Central memory CD8-positive, alpha-beta T cell (primary cell): ENCODE measurements around the gene MPDU1.
A peak's percentile ranks its signal among the peaks of the same experiment; 100 is the strongest.

Experiments
- ATAC-seq: fragments of 150-1000 bp; cut with Tn5 transposase; replicated peaks from 2 replicates; pipeline ENCODE4 v1.10.0; 2022; ENCODE audit warnings: mild to moderate bottlenecking, moderate FRiP score, moderate number of reproducible peaks; ENCODE audit not compliant: poor library complexity, severe bottlenecking; ENCODE audit errors: extremely low read depth
- DNase-seq, 2 donors: peaks; one replicate each; pipeline ENCODE4 v3.0.0; 2021; ENCODE audit warnings: low spot score in 2 of 2
- H3K27ac Mint-ChIP-seq: one replicate; pipeline ENCODE4 v1.8.0; 2022; ENCODE audit warnings: low read depth, mild to moderate bottlenecking, moderate library complexity, mixed read lengths
- H3K27me3 Mint-ChIP-seq: one replicate; pipeline ENCODE4 v1.8.0; 2022; ENCODE audit warnings: mixed read lengths
- H3K36me3 Mint-ChIP-seq: one replicate; pipeline ENCODE4 v1.8.0; 2022; ENCODE audit warnings: mild to moderate bottlenecking, moderate library complexity, mixed read lengths; ENCODE audit not compliant: insufficient read depth
- H3K4me1 Mint-ChIP-seq: one replicate; pipeline ENCODE4 v1.8.0; 2022; ENCODE audit warnings: mixed read lengths
- H3K4me3 Mint-ChIP-seq: one replicate; pipeline ENCODE4 v1.8.0; 2022; ENCODE audit warnings: mild to moderate bottlenecking, moderate library complexity, mixed read lengths
- H3K9me3 Mint-ChIP-seq: one replicate; pipeline ENCODE4 v1.8.0; 2022; ENCODE audit warnings: mixed read lengths

The MPDU1 gene

GRCh38 chr17:7583253-7584109 lies at the start of gene MPDU1:
MPDU1 (plus strand) TSS chr17:7583852; CDS start chr17:7583863, 11 bp downstream.
- H3K27me3 Mint-ChIP-seq = no peaks in the 10 kb centered on the region
- peaks cover 38% of the 10 kb centered on the region for H3K36me3 Mint-ChIP-seq
- peak within 1 kb of the TSS; percentile 89 for H3K4me3 Mint-ChIP-seq
- DNase-seq = peak; percentile 90 to 95
- H3K27ac Mint-ChIP-seq = peak within 1 kb of the TSS; percentile 91
- peaks cover 57% of the 10 kb centered on the region for H3K4me1 Mint-ChIP-seq
- ATAC-seq = peak; percentile 91
- H3K9me3 Mint-ChIP-seq = no peaks in the 10 kb centered on the region

- no peaks in the 10 kb centered on the region for H3K9me3 Mint-ChIP-seq
- H3K27me3 Mint-ChIP-seq = peaks cover 8% of the 10 kb centered on the region
- no peaks in the 10 kb centered on the region for H3K36me3 Mint-ChIP-seq
- H3K4me1 Mint-ChIP-seq = no peaks in the 10 kb centered on the region
- no peak overlapping the region for H3K4me3 Mint-ChIP-seq
- no peak for DNase-seq
- no peak overlapping the region for H3K27ac Mint-ChIP-seq
- no peak for ATAC-seq
These were observed 45.6 kb upstream of the MPDU1 start for GRCh38 chr17:7538050-7538449.

- no peaks in the 10 kb centered on the region for H3K4me1 Mint-ChIP-seq
- H3K27ac Mint-ChIP-seq = no peak overlapping the region
- H3K9me3 Mint-ChIP-seq = no peaks in the 10 kb centered on the region
- no peaks in the 10 kb centered on the region for H3K36me3 Mint-ChIP-seq
- no peak overlapping the region for H3K4me3 Mint-ChIP-seq
- ATAC-seq (no peak), DNase-seq (no peak)
- peaks cover 8% of the 10 kb centered on the region for H3K27me3 Mint-ChIP-seq
These were observed 44.6 kb upstream of the MPDU1 start for GRCh38 chr17:7538891-7539545.

- DNase-seq (no peak), ATAC-seq (no peak)
- no peak overlapping the region for H3K27ac Mint-ChIP-seq
- H3K4me1 Mint-ChIP-seq = no peaks in the 10 kb centered on the region
- no peaks in the 10 kb centered on the region for H3K36me3 Mint-ChIP-seq
- no peaks in the 10 kb centered on the region for H3K9me3 Mint-ChIP-seq
- H3K27me3 Mint-ChIP-seq = peaks cover 8% of the 10 kb centered on the region
- no peak overlapping the region for H3K4me3 Mint-ChIP-seq
These were observed 42.5 kb upstream of the MPDU1 start for GRCh38 chr17:7541074-7541621.

GRCh38 chr17:7544911-7545310 lies 38.7 kb upstream of the MPDU1 start:
- Mint-ChIP-seq H3K27me3 (peaks cover 8% of the 10 kb centered on the region), H3K27ac (no peak overlapping the region), H3K4me3 (no peak overlapping the region), H3K36me3 (peaks cover 3% of the 10 kb centered on the region), H3K4me1 (peaks cover 21% of the 10 kb centered on the region), H3K9me3 (no peaks in the 10 kb centered on the region)
- DNase-seq (no peak), ATAC-seq (no peak)

- peaks cover 5% of the 10 kb centered on the region for H3K36me3 Mint-ChIP-seq
- H3K27me3 Mint-ChIP-seq = no peaks in the 10 kb centered on the region
- H3K9me3 Mint-ChIP-seq = no peaks in the 10 kb centered on the region
- peak within 1 kb of the TSS; percentile 76 for H3K4me3 Mint-ChIP-seq
- ATAC-seq (peak; percentile 61), DNase-seq (no peak)
- H3K4me1 Mint-ChIP-seq = peaks cover 47% of the 10 kb centered on the region
- peak within 1 kb of the TSS; percentile 89 for H3K27ac Mint-ChIP-seq
These were observed 34.9 kb upstream of the MPDU1 start, which contains the start of gene TNFSF12 for GRCh38 chr17:7548585-7549400. TNFSF12 (plus strand) TSS chr17:7549058; CDS start chr17:7549154, 96 bp downstream.

GRCh38 chr17:7549401-7550055 lies 34.1 kb upstream of the MPDU1 start:
- Mint-ChIP-seq H3K27ac (peak overlapping the region; percentile 1), H3K9me3 (no peaks in the 10 kb centered on the region), H3K27me3 (no peaks in the 10 kb centered on the region), H3K36me3 (peaks cover 5% of the 10 kb centered on the region), H3K4me3 (peak overlapping the region; percentile 76), H3K4me1 (peaks cover 48% of the 10 kb centered on the region)
- ATAC-seq (peak; percentile 62), DNase-seq (no peak)

- peaks cover 52% of the 10 kb centered on the region for H3K4me1 Mint-ChIP-seq
- peak overlapping the region; percentile 76 for H3K4me3 Mint-ChIP-seq
- ATAC-seq (no peak), DNase-seq (no peak)
- no peaks in the 10 kb centered on the region for H3K27me3 Mint-ChIP-seq
- H3K36me3 Mint-ChIP-seq = peaks cover 5% of the 10 kb centered on the region
- H3K9me3 Mint-ChIP-seq = no peaks in the 10 kb centered on the region
- H3K27ac Mint-ChIP-seq = no peak overlapping the region
These were observed 33.3 kb upstream of the MPDU1 start for GRCh38 chr17:7550344-7550743.

- ATAC-seq (no peak), DNase-seq (no peak)
- peaks cover 55% of the 10 kb centered on the region for H3K4me1 Mint-ChIP-seq
- no peaks in the 10 kb centered on the region for H3K27me3 Mint-ChIP-seq
- H3K27ac Mint-ChIP-seq = no peak overlapping the region
- H3K36me3 Mint-ChIP-seq = peaks cover 5% of the 10 kb centered on the region
- peak overlapping the region; percentile 24 for H3K4me3 Mint-ChIP-seq
- no peaks in the 10 kb centered on the region for H3K9me3 Mint-ChIP-seq
These were observed 32.3 kb upstream of the MPDU1 start for GRCh38 chr17:7551396-7551795.

GRCh38 chr17:7552621-7553051 lies 31.0 kb upstream of the MPDU1 start:
- Mint-ChIP-seq H3K9me3 (no peaks in the 10 kb centered on the region), H3K36me3 (peaks cover 5% of the 10 kb centered on the region), H3K27ac (peak overlapping the region; percentile 64), H3K4me3 (peak overlapping the region; percentile 14), H3K27me3 (no peaks in the 10 kb centered on the region), H3K4me1 (peaks cover 51% of the 10 kb centered on the region)
- ATAC-seq (no peak), DNase-seq (no peak)

- Mint-ChIP-seq H3K27me3 (no peaks in the 10 kb centered on the region), H3K4me3 (no peak overlapping the region), H3K36me3 (peaks cover 4% of the 10 kb centered on the region), H3K27ac (no peak overlapping the region), H3K4me1 (peaks cover 44% of the 10 kb centered on the region), H3K9me3 (no peaks in the 10 kb centered on the region)
- no peak for ATAC-seq
- DNase-seq = no peak
These were observed 30.3 kb upstream of the MPDU1 start for GRCh38 chr17:7553356-7553755.
